ENCODE measurements around the gene MYZAP. TPM values are rescaled to one million over a fixed set of nuclear protein-coding genes. Genes with fewer than 3 reads are reported as not detected.
A peak's percentile ranks its signal among the peaks of the same experiment; 100 is the strongest.

MYZAP gene
- total and polyA plus RNA-seq, 2 experiments from 2014 or later: 143 to 175 TPM

GRCh38 chr15:57639306-57639705 lies 47.6 kb downstream of the MYZAP start:
- peaks cover 67% of the 10 kb centered on the region for H3K36me3 ChIP-seq
- H3K4me3 ChIP-seq: no peak overlapping the region
- no peak overlapping the region for H3K27ac ChIP-seq
- DNase-seq (ENCODE audit: low read depth in 1 of 2, low spot score in 1 of 2): no peak
- H3K27me3 ChIP-seq: no peaks in the 10 kb centered on the region
- no peaks in the 10 kb centered on the region for H3K9me3 ChIP-seq (ENCODE audit: low read depth)
- H3K4me1 ChIP-seq (ENCODE audit: low read depth): no peaks in the 10 kb centered on the region
- TF ChIP-seq CTCF (IDR thresholded peaks at IDR 0.05; ENCODE audit: low read depth, low read length): no peak

- H3K4me1 ChIP-seq (ENCODE audit: low read depth): no peaks in the 10 kb centered on the region
- H3K27me3 ChIP-seq: no peaks in the 10 kb centered on the region
- peak; percentile 57 for TF ChIP-seq CTCF (IDR thresholded peaks at IDR 0.05; ENCODE audit: low read depth, low read length)
- H3K9me3 ChIP-seq (ENCODE audit: low read depth): no peaks in the 10 kb centered on the region
- no peak overlapping the region for H3K4me3 ChIP-seq
- peak; percentile 32 to 55 for DNase-seq (ENCODE audit: low read depth in 1 of 2, low spot score in 1 of 2)
- H3K36me3 ChIP-seq: peaks cover 66% of the 10 kb centered on the region
- H3K27ac ChIP-seq: no peak overlapping the region
Measured at GRCh38 chr15:57640930-57641682, 49.4 kb downstream of the MYZAP start.

GRCh38 chr15:57643826-57644225 lies 52.1 kb downstream of the MYZAP start:
- no peaks in the 10 kb centered on the region for H3K9me3 ChIP-seq (ENCODE audit: low read depth)
- TF ChIP-seq CTCF (IDR thresholded peaks at IDR 0.05; ENCODE audit: low read depth, low read length): no peak
- H3K27ac ChIP-seq: no peak overlapping the region
- H3K4me3 ChIP-seq: no peak overlapping the region
- H3K4me1 ChIP-seq (ENCODE audit: low read depth): peaks cover 11% of the 10 kb centered on the region
- DNase-seq (ENCODE audit: low read depth in 1 of 2, low spot score in 1 of 2): no peak
- H3K27me3 ChIP-seq: no peaks in the 10 kb centered on the region
- H3K36me3 ChIP-seq: peaks cover 46% of the 10 kb centered on the region

- no peaks in the 10 kb centered on the region for H3K27me3 ChIP-seq
- peaks cover 11% of the 10 kb centered on the region for H3K4me1 ChIP-seq (ENCODE audit: low read depth)
- no peak overlapping the region for H3K4me3 ChIP-seq
- peak overlapping the region; percentile 3 for H3K27ac ChIP-seq
- no peak for TF ChIP-seq CTCF (IDR thresholded peaks at IDR 0.05; ENCODE audit: low read depth, low read length)
- no peaks in the 10 kb centered on the region for H3K9me3 ChIP-seq (ENCODE audit: low read depth)
- peaks cover 39% of the 10 kb centered on the region for H3K36me3 ChIP-seq
- DNase-seq (ENCODE audit: low read depth in 1 of 2, low spot score in 1 of 2): no peak
Measured at GRCh38 chr15:57646087-57646486, 54.4 kb downstream of the MYZAP start.

GRCh38 chr15:57647071-57647790 lies 55.5 kb downstream of the MYZAP start:
- DNase-seq (ENCODE audit: low read depth in 1 of 2, low spot score in 1 of 2): no peak
- Histone ChIP-seq H3K27me3 (no peaks in the 10 kb centered on the region), H3K36me3 (peaks cover 32% of the 10 kb centered on the region), H3K27ac (peak overlapping the region; percentile 68), H3K4me1 (ENCODE audit: low read depth) (peaks cover 11% of the 10 kb centered on the region), H3K9me3 (ENCODE audit: low read depth) (no peaks in the 10 kb centered on the region), H3K4me3 (no peak overlapping the region)
- TF ChIP-seq CTCF (IDR thresholded peaks at IDR 0.05; ENCODE audit: low read depth, low read length): no peak

Measured in cardiac muscle cell (in vitro differentiated cells and primary cell).